Measurements from ENCODE around the gene TPSG1. TPM values are rescaled to one million over a fixed set of nuclear protein-coding genes. Genes with fewer than 3 reads are reported as not detected.
"Not testable (repeated sequence)": the region's sequence is repeated elsewhere in the genome, so short reads cannot be mapped to it uniquely, and the experiment has no call there.

The TPSG1 gene
- total RNA-seq, 2 donors from 2014 or later: not detected

- 65 to 84% methylated on average over 2 to 5 of the region's 7 CpGs for WGBS, 2 experiments (ENCODE audit: insufficient coverage in 1 of 2, insufficient read length in 1 of 2)
These were observed 35.6 kb downstream of the TPSG1 start for GRCh38 chr16:1189455-1189854.

DNA sequence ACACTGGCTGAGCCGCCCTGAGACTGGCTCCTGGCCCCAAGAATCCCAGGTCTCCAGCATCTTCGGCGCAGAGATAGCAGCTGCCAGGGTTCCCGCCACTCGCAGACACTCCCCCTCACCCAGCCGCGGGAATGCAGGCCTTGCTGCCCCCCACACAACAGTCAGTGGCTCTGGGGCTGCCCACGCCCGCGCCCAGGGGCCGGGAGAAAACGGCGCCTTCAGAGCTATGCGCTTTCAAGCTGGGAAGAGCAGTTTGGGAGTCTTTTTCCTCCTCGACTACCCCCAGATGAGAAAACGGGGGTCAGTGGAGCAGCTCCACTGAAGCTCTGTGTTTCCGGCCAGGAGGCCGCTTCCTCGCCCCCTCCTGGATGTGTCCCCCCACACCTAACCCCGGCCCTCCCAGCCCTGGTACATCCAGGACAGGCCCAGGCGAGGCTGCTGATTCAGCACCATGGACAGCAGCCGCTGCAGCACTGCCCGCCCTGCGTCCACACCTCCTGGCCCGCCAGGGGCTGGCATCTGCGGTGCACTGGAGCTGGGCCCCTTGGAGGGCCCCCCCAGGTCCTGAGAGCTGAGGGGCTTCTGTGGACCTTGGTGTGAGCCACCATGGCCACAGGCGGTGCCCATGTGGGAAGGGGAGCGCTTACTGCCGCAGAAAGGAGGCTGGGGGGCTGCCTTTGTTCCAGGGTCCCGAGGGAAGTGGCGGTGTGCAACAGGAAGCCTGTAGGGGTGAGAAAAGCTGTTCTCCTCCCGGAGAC, 36.5 kb downstream of the TPSG1 start:
- Histone ChIP-seq H3K4me1 (ENCODE audit: control insufficient read depth, insufficient read depth, low read length) (no peaks in the 10 kb centered on the region), H3K4me3 (ENCODE audit: low read length) (no peak overlapping the region), H3K9ac (ENCODE audit: extremely low read depth, low read length, poor library complexity, severe bottlenecking) (no peak overlapping the region), H3K9me3 (ENCODE audit: control insufficient read depth, low read length) (no peaks in the 10 kb centered on the region), H3K36me3 (ENCODE audit: control insufficient read depth, insufficient read depth, low read length) (peaks cover 5% of the 10 kb centered on the region), H3K27ac (ENCODE audit: low read depth, low read length) (no peak overlapping the region), H3K27me3 (ENCODE audit: control insufficient read depth, insufficient read depth, low read length, poor library complexity, severe bottlenecking) (no peaks in the 10 kb centered on the region)
- no peaks in the 10 kb centered on the region for H3K4me1 Mint-ChIP-seq
- 69 to 75% methylated on average over 18 to 32 of the region's 32 CpGs for WGBS, 2 experiments (ENCODE audit: insufficient coverage in 1 of 2, insufficient read length in 1 of 2)
- H3K27me3 Mint-ChIP-seq (ENCODE audit: insufficient read depth): no peaks in the 10 kb centered on the region
- H3K9me3 Mint-ChIP-seq: no peaks in the 10 kb centered on the region
- peak; percentile 90 for DNase-seq
- TF ChIP-seq, protein P1, sequence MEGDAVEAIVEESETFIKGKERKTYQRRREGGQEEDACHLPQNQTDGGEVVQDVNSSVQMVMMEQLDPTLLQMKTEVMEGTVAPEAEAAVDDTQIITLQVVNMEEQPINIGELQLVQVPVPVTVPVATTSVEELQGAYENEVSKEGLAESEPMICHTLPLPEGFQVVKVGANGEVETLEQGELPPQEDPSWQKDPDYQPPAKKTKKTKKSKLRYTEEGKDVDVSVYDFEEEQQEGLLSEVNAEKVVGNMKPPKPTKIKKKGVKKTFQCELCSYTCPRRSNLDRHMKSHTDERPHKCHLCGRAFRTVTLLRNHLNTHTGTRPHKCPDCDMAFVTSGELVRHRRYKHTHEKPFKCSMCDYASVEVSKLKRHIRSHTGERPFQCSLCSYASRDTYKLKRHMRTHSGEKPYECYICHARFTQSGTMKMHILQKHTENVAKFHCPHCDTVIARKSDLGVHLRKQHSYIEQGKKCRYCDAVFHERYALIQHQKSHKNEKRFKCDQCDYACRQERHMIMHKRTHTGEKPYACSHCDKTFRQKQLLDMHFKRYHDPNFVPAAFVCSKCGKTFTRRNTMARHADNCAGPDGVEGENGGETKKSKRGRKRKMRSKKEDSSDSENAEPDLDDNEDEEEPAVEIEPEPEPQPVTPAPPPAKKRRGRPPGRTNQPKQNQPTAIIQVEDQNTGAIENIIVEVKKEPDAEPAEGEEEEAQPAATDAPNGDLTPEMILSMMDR (conservative IDR thresholded peaks at IDR 0.05): peak; percentile 11
- H3K4me3 Mint-ChIP-seq: no peak overlapping the region
- H3K36me3 Mint-ChIP-seq (ENCODE audit: low read depth): peaks cover 9% of the 10 kb centered on the region
- no peak overlapping the region for H3K27ac Mint-ChIP-seq

More at GRCh38 chr16:1189455-1189854, 35.6 kb downstream of the TPSG1 start:
- no peak for DNase-seq
- peaks cover 5% of the 10 kb centered on the region for H3K36me3 ChIP-seq (ENCODE audit: control insufficient read depth, insufficient read depth, low read length)
- Mint-ChIP-seq H3K4me1 (no peaks in the 10 kb centered on the region), H3K27me3 (ENCODE audit: insufficient read depth) (no peaks in the 10 kb centered on the region), H3K36me3 (ENCODE audit: low read depth) (peaks cover 9% of the 10 kb centered on the region), H3K27ac (no peak overlapping the region), H3K9me3 (no peaks in the 10 kb centered on the region), H3K4me3 (no peak overlapping the region)
- H3K27me3 ChIP-seq (ENCODE audit: control insufficient read depth, insufficient read depth, low read length, poor library complexity, severe bottlenecking): no peaks in the 10 kb centered on the region
- H3K4me1 ChIP-seq (ENCODE audit: control insufficient read depth, insufficient read depth, low read length): no peaks in the 10 kb centered on the region
- no peak overlapping the region for H3K27ac ChIP-seq (ENCODE audit: low read depth, low read length)
- H3K9me3 ChIP-seq (ENCODE audit: control insufficient read depth, low read length): no peaks in the 10 kb centered on the region
- no peak overlapping the region for H3K9ac ChIP-seq (ENCODE audit: extremely low read depth, low read length, poor library complexity, severe bottlenecking)
- TF ChIP-seq, protein P1 (conservative IDR thresholded peaks at IDR 0.05): no peak
- no peak overlapping the region for H3K4me3 ChIP-seq (ENCODE audit: low read length)

DNA sequence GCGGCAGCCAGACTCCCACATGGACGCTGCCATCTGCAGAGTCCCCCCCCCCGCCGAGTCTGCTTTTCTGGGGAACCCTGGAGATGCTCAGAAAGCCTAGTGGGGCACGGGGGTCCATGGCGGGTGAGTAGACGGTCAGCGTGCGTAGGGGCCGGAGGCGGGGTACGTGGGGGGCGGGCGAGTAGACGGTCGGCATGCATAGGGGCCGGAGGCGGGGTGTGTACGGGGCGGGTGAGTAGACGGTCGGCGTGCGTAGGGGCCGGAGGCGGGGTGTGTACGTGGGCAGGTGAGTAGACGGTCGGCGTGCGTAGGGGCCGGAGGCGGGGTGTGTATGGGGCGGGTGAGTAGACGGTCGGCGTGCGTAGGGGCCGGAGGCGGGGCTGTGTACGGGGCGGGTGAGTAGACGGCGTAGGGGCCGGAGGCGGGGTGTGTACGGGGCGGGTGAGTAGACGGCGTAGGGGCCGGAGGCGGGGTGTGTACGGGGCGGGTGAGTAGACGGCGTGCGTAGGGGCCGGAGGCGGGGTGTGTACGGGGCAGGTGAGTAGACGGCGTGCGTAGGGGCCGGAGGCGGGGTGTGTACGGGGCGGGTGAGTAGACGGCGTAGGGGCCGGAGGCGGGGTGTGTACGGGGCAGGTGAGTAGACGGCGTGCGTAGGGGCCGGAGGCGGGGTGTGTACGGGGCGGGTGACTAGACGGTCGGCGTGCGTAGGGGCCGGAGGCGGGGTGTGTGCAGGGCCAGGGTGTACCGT, 39.4 kb downstream of the TPSG1 start:
- not testable (repeated sequence) for H3K4me3 Mint-ChIP-seq; H3K9me3 Mint-ChIP-seq; H3K36me3 Mint-ChIP-seq (ENCODE audit: low read depth); DNase-seq; H3K27ac ChIP-seq (ENCODE audit: low read depth, low read length); H3K27ac Mint-ChIP-seq; H3K4me1 Mint-ChIP-seq; H3K27me3 Mint-ChIP-seq (ENCODE audit: insufficient read depth); H3K36me3 ChIP-seq (ENCODE audit: control insufficient read depth, insufficient read depth, low read length); H3K4me1 ChIP-seq (ENCODE audit: control insufficient read depth, insufficient read depth, low read length); H3K9me3 ChIP-seq (ENCODE audit: control insufficient read depth, low read length); H3K4me3 ChIP-seq (ENCODE audit: low read length); H3K27me3 ChIP-seq (ENCODE audit: control insufficient read depth, insufficient read depth, low read length, poor library complexity, severe bottlenecking); H3K9ac ChIP-seq (ENCODE audit: extremely low read depth, low read length, poor library complexity, severe bottlenecking)
- WGBS, 2 experiments (ENCODE audit: insufficient coverage in 1 of 2, insufficient read length in 1 of 2): 90 to 100% methylated on average over 4 to 43 of the region's 86 CpGs

Measured in endodermal cell (in vitro differentiated cells).